GM12878 (cell line): ENCODE results near the gene MSI2. TPM values are rescaled to one million over a fixed set of nuclear protein-coding genes. Genes with fewer than 3 reads are reported as not detected.
A peak's percentile ranks its signal among the peaks of the same experiment; 100 is the strongest.

ENCODE experiments used
- CBFB ChIP-seq: IDR thresholded peaks from 2 replicates; pipeline ENCODE4 v1.6.1; 2016; ENCODE audit warnings: antibody characterized with exemption, low read depth
- CHD2 ChIP-seq: IDR thresholded peaks from 2 replicates; pipeline ENCODE4 v1.6.1; 2011; ENCODE audit warnings: low read depth, low read length, improper control_type of control experiment, borderline replicate concordance
- ELK1 ChIP-seq: IDR thresholded peaks from 2 replicates; pipeline ENCODE4 v1.6.1; 2012; ENCODE audit warnings: low read depth, low read length, improper control_type of control experiment
- EP300 ChIP-seq, 2 experiments: fragments of 150-350 bp in 1 of 2; IDR thresholded peaks; 2 replicates each; pipeline ENCODE4 v1.6.1; 2011 to 2012; ENCODE audit warnings: low read depth in 2 of 2, low read length in 2 of 2, borderline replicate concordance in 1 of 2, improper control_type of control experiment in 1 of 2, inconsistent platforms in 1 of 2; ENCODE audit not compliant: control insufficient read depth in 1 of 2
- HCFC1 ChIP-seq: fragments of 150-350 bp; IDR thresholded peaks from 2 replicates; pipeline ENCODE4 v1.6.1; 2014; ENCODE audit warnings: low read length
- HDGF ChIP-seq: fragments of 450-650 bp; IDR thresholded peaks from 2 replicates; pipeline ENCODE4 v1.6.1; 2016; ENCODE audit warnings: antibody characterized with exemption
- IKZF1 ChIP-seq: fragments of 450-650 bp; conservative IDR thresholded peaks from 2 replicates; pipeline ENCODE4 v1.6.1; 2017; ENCODE audit warnings: antibody characterized with exemption, mild to moderate bottlenecking
- IRF5 ChIP-seq: fragments of 450-650 bp; IDR thresholded peaks from 2 replicates; pipeline ENCODE4 v1.6.1; 2017; ENCODE audit warnings: borderline replicate concordance
- MEF2B ChIP-seq: fragments of 450-650 bp; IDR thresholded peaks from 2 replicates; pipeline ENCODE4 v1.6.1; 2018; ENCODE audit warnings: mild to moderate bottlenecking, moderate library complexity; ENCODE audit not compliant: partially characterized antibody, poor library complexity, severe bottlenecking
- NR2F1 ChIP-seq: fragments of 450-650 bp; conservative IDR thresholded peaks from 2 replicates; pipeline ENCODE4 v1.6.1; 2017; ENCODE audit warnings: mild to moderate bottlenecking
- NRF1 ChIP-seq: conservative IDR thresholded peaks from 2 replicates; pipeline ENCODE4 v1.6.1; 2011; ENCODE audit warnings: mild to moderate bottlenecking, low read depth, low read length, improper control_type of control experiment
- PBX3 ChIP-seq: IDR thresholded peaks from 2 replicates; pipeline ENCODE4 v1.6.1; 2011; ENCODE audit warnings: mild to moderate bottlenecking, low read depth, low read length, moderate library complexity; ENCODE audit not compliant: insufficient replicate concordance
- PML ChIP-seq: IDR thresholded peaks from 2 replicates; pipeline ENCODE4 v1.6.1; 2012; ENCODE audit warnings: low read length, inconsistent platforms
- POU2F2 ChIP-seq: IDR thresholded peaks from 3 replicates; pipeline ENCODE4 v1.6.1; 2011; ENCODE audit warnings: low read depth, mild to moderate bottlenecking, low read length, borderline replicate concordance
- RCOR1 ChIP-seq: conservative IDR thresholded peaks from 2 replicates; pipeline ENCODE4 v1.6.1; 2012; ENCODE audit warnings: low read depth, low read length, improper control_type of control experiment
- SMAD1 ChIP-seq: fragments of 450-650 bp; IDR thresholded peaks from 2 replicates; pipeline ENCODE4 v1.6.1; 2018; ENCODE audit warnings: mild to moderate bottlenecking, low read depth; ENCODE audit not compliant: partially characterized antibody
- SMARCA5 ChIP-seq: fragments of 450-650 bp; IDR thresholded peaks from 2 replicates; pipeline ENCODE4 v1.6.1; 2017; ENCODE audit warnings: mild to moderate bottlenecking
- STAT3 ChIP-seq: IDR thresholded peaks from 2 replicates; pipeline ENCODE4 v1.6.1; 2011; ENCODE audit warnings: low read depth, low read length, improper control_type of control experiment
- TARDBP ChIP-seq: IDR thresholded peaks from 2 replicates; pipeline ENCODE4 v1.6.1; 2016; ENCODE audit warnings: borderline replicate concordance
- TCF12 ChIP-seq: IDR thresholded peaks from 2 replicates; pipeline ENCODE4 v1.6.1; 2011; ENCODE audit warnings: low read depth, mild to moderate bottlenecking, low read length
- WRNIP1 ChIP-seq: IDR thresholded peaks from 2 replicates; pipeline ENCODE4 v1.6.1; 2011; ENCODE audit warnings: low read depth, low read length, improper control_type of control experiment, borderline replicate concordance
- YY1 ChIP-seq: IDR thresholded peaks from 2 replicates; pipeline ENCODE4 v1.6.1; 2011; ENCODE audit warnings: low read depth, mild to moderate bottlenecking, low read length
- ZBED1 ChIP-seq: IDR thresholded peaks from 2 replicates; pipeline ENCODE4 v1.6.1; 2016; ENCODE audit warnings: borderline replicate concordance
- ZBTB11 ChIP-seq: fragments of 450-650 bp; formaldehyde crosslinking; IDR thresholded peaks from 2 replicates; pipeline ENCODE4 v1.5.0; 2022; ENCODE audit warnings: mild to moderate bottlenecking, missing genetic modification characterization
- polyA plus RNA-seq, 11 experiments: library from polyadenylated mRNA; depleted of rRNA in 4 of 11; unstranded in 6 of 11; stranded (reverse) in 5 of 11; fragments of >200 nt; fragmentation: Nextera tagmentation in 4 of 11; fragmentation: Illumina TruSeq in 1 of 11; extraction: Ambion mirVana in 4 of 11; extraction: Trizol in 1 of 11; gene quantifications; 1 replicate in 1 of 11; 2 replicates in 10 of 11; pipeline versions ENCODE4 v1.2.1 to v1.2.3, GENCODE V29; 2011 to 2016; ENCODE audit warnings: inconsistent platforms in 2 of 11, missing spikeins in 2 of 11, low read depth in 1 of 11
- total RNA-seq, 4 experiments: library from RNA; depleted of rRNA in 3 of 4; stranded (reverse); fragments of >200 nt in 3 of 4; fragmentation: Illumina TruSeq in 1 of 4; extraction: Trizol in 1 of 4; gene quantifications; 2 replicates each; pipeline versions ENCODE4 v1.2.1 to v1.2.3, GENCODE V29; 2013 to 2021

The MSI2 gene
- total and polyA plus RNA-seq, 10 of the 15 experiments (the other 5 are each of a cell fraction or from before 2014, with no cell fraction given), result 6.1 to 76.1 (median 42.0) TPM

GRCh38 chr17:57455063-57455914 is 199.0 kb downstream of the MSI2 start (continued):
- TF ChIP-seq WRNIP1 (0 out of 2 replicates have a peak, but pooled peaks have one; percentile 53), ELK1 (no peak), PML (peak; percentile 87), TARDBP (peak; percentile 50; the same call in 1 of the 2 replicates), NR2F1 (peak; percentile 82), TCF12 (peak; percentile 98), EP300 (IDR thresholded peaks at IDR 0.05; ENCODE audit: borderline replicate concordance in 1 of 2, control insufficient read depth in 1 of 2, low read depth in 2 of 2, low read length in 2 of 2) (peak; percentile 95 to 99), NRF1 (no peak), YY1 (peak; percentile 96), STAT3 (no peak), ZBTB11 (CRISPR knock-in tag) (no peak), RCOR1 (peak; percentile 82; the same call in 1 of the 2 replicates), IKZF1 (peak; percentile 90), POU2F2 (peak; percentile 98; the same call in 2 of the 3 replicates), HCFC1 (no peak), CBFB (peak; percentile 99), CHD2 (peak; percentile 95), SMARCA5 (no peak), HDGF (0 out of 2 replicates have a peak, but pooled peaks have one; percentile 62), MEF2B (peak; percentile 94), SMAD1 (peak; percentile 82), IRF5 (peak; percentile 50; the same call in 1 of the 2 replicates), ZBED1 (peak; percentile 94), PBX3 (peak; percentile 50)
